SJSA1 (cell line): ENCODE results near the gene NHLRC3. TPM values are rescaled to one million over a fixed set of nuclear protein-coding genes. Genes with fewer than 3 reads are reported as not detected.
"Not testable (repeated sequence)": the region's sequence is repeated elsewhere in the genome, so short reads cannot be mapped to it uniquely, and the experiment has no call there.

Source experiments
- DNase-seq, 2 experiments: peaks; one replicate each; pipeline ENCODE4 v3.0.0-alpha.2; 2015 to 2020; ENCODE audit warnings: low spot score in 2 of 2, low read depth in 1 of 2
- H3K27ac ChIP-seq: fragments of 250-450 bp; sonication (Bioruptor Pico); 2 replicates; pipeline ENCODE4 v1.5.1; 2020; ENCODE audit warnings: mild to moderate bottlenecking, moderate library complexity
- H3K27me3 ChIP-seq: fragments of 250-450 bp; sonication (Bioruptor Pico); replicated peaks from 2 replicates; pipeline ENCODE4 v1.5.1; 2020; ENCODE audit warnings: mild to moderate bottlenecking, moderate library complexity
- H3K36me3 ChIP-seq: fragments of 250-450 bp; sonication (Bioruptor Pico); 2 replicates; pipeline ENCODE4 v1.5.1; 2020; ENCODE audit warnings: mild to moderate bottlenecking
- H3K4me1 ChIP-seq: fragments of 250-450 bp; sonication (Bioruptor Pico); replicated peaks from 2 replicates; pipeline ENCODE4 v1.6.1; 2021; ENCODE audit warnings: mild to moderate bottlenecking
- H3K4me3 ChIP-seq: fragments of 250-450 bp; sonication (Bioruptor Pico); 2 replicates; pipeline ENCODE4 v1.5.1; 2020; ENCODE audit warnings: mild to moderate bottlenecking
- H3K9me3 ChIP-seq: fragments of 250-450 bp; sonication (Bioruptor Pico); replicated peaks from 2 replicates; pipeline ENCODE4 v1.5.1; 2020; ENCODE audit warnings: mild to moderate bottlenecking
- total RNA-seq: library from RNA; depleted of rRNA; stranded (reverse); fragments of >200 nt; shearing (Covaris generic); gene quantifications from 2 replicates; pipeline ENCODE4 v1.2.3, GENCODE V29; 2014; rRNA removed

Gene NHLRC3
- total RNA-seq, 1 experiment from 2014 or later = 4.9 TPM

GRCh38 chr13:39054112-39054511, 15.9 kb downstream of the NHLRC3 start:
- no peak for DNase-seq
- Histone ChIP-seq H3K27ac (no peak overlapping the region), H3K27me3 (no peaks in the 10 kb centered on the region), H3K9me3 (no peaks in the 10 kb centered on the region), H3K4me3 (no peak overlapping the region), H3K36me3 (no peaks in the 10 kb centered on the region), H3K4me1 (no peaks in the 10 kb centered on the region)

- Histone ChIP-seq H3K4me1 (no peaks in the 10 kb centered on the region), H3K36me3 (no peaks in the 10 kb centered on the region), H3K9me3 (no peaks in the 10 kb centered on the region), H3K27ac (no peak overlapping the region), H3K27me3 (no peaks in the 10 kb centered on the region), H3K4me3 (no peak overlapping the region)
- DNase-seq = no peak
Observed at GRCh38 chr13:39056018-39056417, 17.8 kb downstream of the NHLRC3 start.

- H3K9me3 ChIP-seq = no peaks in the 10 kb centered on the region
- DNase-seq = no peak
- H3K4me1 ChIP-seq = no peaks in the 10 kb centered on the region
- no peaks in the 10 kb centered on the region for H3K27me3 ChIP-seq
- H3K4me3 ChIP-seq = no peak overlapping the region
- H3K27ac ChIP-seq = no peak overlapping the region
- no peaks in the 10 kb centered on the region for H3K36me3 ChIP-seq
Observed at GRCh38 chr13:39058040-39058439, 19.8 kb downstream of the NHLRC3 start.

- no peaks in the 10 kb centered on the region for H3K9me3 ChIP-seq
- H3K4me3 ChIP-seq = no peak overlapping the region
- no peaks in the 10 kb centered on the region for H3K27me3 ChIP-seq
- no peak for DNase-seq
- H3K36me3 ChIP-seq = no peaks in the 10 kb centered on the region
- no peaks in the 10 kb centered on the region for H3K4me1 ChIP-seq
- no peak overlapping the region for H3K27ac ChIP-seq
Observed at GRCh38 chr13:39062004-39062403, 23.7 kb downstream of the NHLRC3 start.

GRCh38 chr13:39072842-39073241, 34.6 kb downstream of the NHLRC3 start:
- H3K4me1 ChIP-seq = no peaks in the 10 kb centered on the region
- no peak for DNase-seq
- H3K4me3 ChIP-seq = no peak overlapping the region
- H3K9me3 ChIP-seq = no peaks in the 10 kb centered on the region
- H3K27ac ChIP-seq = no peak overlapping the region
- peaks cover 4% of the 10 kb centered on the region; the same call in 1 of the 2 replicates for H3K27me3 ChIP-seq
- H3K36me3 ChIP-seq = no peaks in the 10 kb centered on the region

GRCh38 chr13:39073983-39074382, 35.7 kb downstream of the NHLRC3 start:
- no peaks in the 10 kb centered on the region for H3K9me3 ChIP-seq
- no peaks in the 10 kb centered on the region for H3K36me3 ChIP-seq

GRCh38 chr13:39086251-39086945, 48.1 kb downstream of the NHLRC3 start:
- H3K27ac ChIP-seq, H3K4me1 ChIP-seq, DNase-seq, H3K36me3 ChIP-seq, H3K9me3 ChIP-seq, H3K27me3 ChIP-seq, H3K4me3 ChIP-seq: not testable (repeated sequence)

More at GRCh38 chr13:39073983-39074382, 35.7 kb downstream of the NHLRC3 start:
- DNase-seq = no peak
- Histone ChIP-seq H3K4me3 (no peak overlapping the region), H3K4me1 (no peaks in the 10 kb centered on the region), H3K27me3 (peaks cover 4% of the 10 kb centered on the region; the same call in 1 of the 2 replicates), H3K27ac (no peak overlapping the region)

GRCh38 chr13:39091586-39091985, 53.3 kb downstream of the NHLRC3 start:
- no peak overlapping the region for H3K27ac ChIP-seq
- no peak overlapping the region for H3K4me3 ChIP-seq
- no peaks in the 10 kb centered on the region for H3K36me3 ChIP-seq
- H3K27me3 ChIP-seq = no peaks in the 10 kb centered on the region
- no peak for DNase-seq
- H3K4me1 ChIP-seq = no peaks in the 10 kb centered on the region
- no peaks in the 10 kb centered on the region for H3K9me3 ChIP-seq

GRCh38 chr13:39095500-39095899, 57.2 kb downstream of the NHLRC3 start:
- no peak overlapping the region for H3K27ac ChIP-seq
- DNase-seq = no peak
- H3K27me3 ChIP-seq = no peaks in the 10 kb centered on the region
- H3K36me3 ChIP-seq = no peaks in the 10 kb centered on the region
- H3K4me3 ChIP-seq = no peak overlapping the region
- H3K9me3 ChIP-seq = no peaks in the 10 kb centered on the region
- H3K4me1 ChIP-seq = no peaks in the 10 kb centered on the region

GRCh38 chr13:39099231-39099630, 61.0 kb downstream of the NHLRC3 start:
- no peak for DNase-seq
- Histone ChIP-seq H3K36me3 (no peaks in the 10 kb centered on the region), H3K9me3 (no peaks in the 10 kb centered on the region), H3K4me3 (no peak overlapping the region), H3K4me1 (no peaks in the 10 kb centered on the region), H3K27ac (no peak overlapping the region), H3K27me3 (no peaks in the 10 kb centered on the region)

Other genes starting within 250 kb of the NHLRC3 start
- not detected in 2 replicates for gene STOML3, start 47.6 kb upstream of the NHLRC3 start, total RNA-seq
- gene PROSER1, start 367 bp upstream of the NHLRC3 start, total RNA-seq = 3.1 and 13.0 TPM in 2 replicates